WTC11 (cell line): ENCODE data around the gene PRDM5.

ENCODE experiments used
- ATF2 ChIP-seq: sonication (generic); formaldehyde crosslinking; IDR thresholded peaks from 2 replicates; pipeline ENCODE4 v1.8.1; 2022; ENCODE audit warnings: low read depth, missing genetic modification reagents, borderline replicate concordance
- CTCF ChIP-seq: fragments of 200-600 bp; IDR thresholded peaks from 2 replicates; pipeline ENCODE4 v1.8.0; 2022; ENCODE audit warnings: antibody characterized with exemption
- ESRRA ChIP-seq: sonication (generic); formaldehyde crosslinking; IDR thresholded peaks from 2 replicates; pipeline ENCODE4 v1.8.1; 2022; ENCODE audit warnings: mild to moderate bottlenecking, missing genetic modification reagents, borderline replicate concordance

GRCh38 chr4:120714417-120715010, 208.0 kb downstream of the PRDM5 start:
- TF ChIP-seq ESRRA (no peak), CTCF (no peak), ATF2 (CRISPR knock-in tag) (no peak)
